HG03045 (cell line): ENCODE data around the gene CNTFR.

ENCODE experiments used
- ATAC-seq: cut with Tn5 transposase; IDR thresholded peaks from one replicate; pipeline ENCODE4 v1.9.1; 2021; ENCODE audit warnings: mild to moderate bottlenecking, moderate library complexity; ENCODE audit not compliant: unreplicated experiment

CNTFR gene

GRCh38 chr9:34620061-34620994 is 30.8 kb upstream of the CNTFR start, which contains the start of gene DCTN3:
TSS of gene DCTN3 (minus strand) at chr9:34620495. CDS start at chr9:34620464, 31 bp downstream.
- peak; percentile 98 for ATAC-seq

- ATAC-seq: no peak
Observed at GRCh38 chr9:34615132-34615531, 25.6 kb upstream of the CNTFR start.

- ATAC-seq: peak; percentile 40
Observed at GRCh38 chr9:34612788-34613390, 23.4 kb upstream of the CNTFR start.

- peak; percentile 87 for ATAC-seq
Observed at GRCh38 chr9:34611811-34612787, 22.6 kb upstream of the CNTFR start, which contains the start of gene RPP25L. TSS of gene RPP25L (minus strand) at chr9:34612097. CDS start at chr9:34611296, 801 bp downstream.

DNA sequence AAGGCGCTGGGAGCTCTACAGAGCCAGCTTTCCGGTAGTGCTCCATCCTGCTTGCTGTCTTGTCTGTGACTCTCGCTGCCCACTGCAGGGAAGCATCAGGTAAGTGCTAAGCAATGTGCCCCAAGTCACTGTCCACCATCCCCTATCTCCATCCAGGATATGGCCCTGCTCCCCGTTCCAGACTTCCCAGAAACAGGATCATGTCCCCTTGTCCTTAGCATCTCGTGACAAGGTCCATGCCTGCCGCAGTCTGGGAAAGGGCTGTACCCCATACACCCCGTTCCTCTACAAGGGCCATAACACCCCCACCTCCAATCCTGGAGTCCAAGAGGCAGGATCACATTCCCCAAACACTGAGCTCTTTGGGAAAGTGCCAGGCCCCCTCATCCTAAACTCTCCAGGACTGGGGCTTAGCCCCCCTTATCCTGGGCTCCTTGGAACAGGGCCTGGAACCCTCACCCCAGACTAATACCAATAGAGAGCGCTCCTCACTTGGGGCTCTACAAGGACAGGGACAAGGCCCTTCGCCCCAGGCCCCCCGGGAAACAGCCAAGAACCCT is 21.8 kb upstream of the CNTFR start:
- no peak for ATAC-seq

DNA sequence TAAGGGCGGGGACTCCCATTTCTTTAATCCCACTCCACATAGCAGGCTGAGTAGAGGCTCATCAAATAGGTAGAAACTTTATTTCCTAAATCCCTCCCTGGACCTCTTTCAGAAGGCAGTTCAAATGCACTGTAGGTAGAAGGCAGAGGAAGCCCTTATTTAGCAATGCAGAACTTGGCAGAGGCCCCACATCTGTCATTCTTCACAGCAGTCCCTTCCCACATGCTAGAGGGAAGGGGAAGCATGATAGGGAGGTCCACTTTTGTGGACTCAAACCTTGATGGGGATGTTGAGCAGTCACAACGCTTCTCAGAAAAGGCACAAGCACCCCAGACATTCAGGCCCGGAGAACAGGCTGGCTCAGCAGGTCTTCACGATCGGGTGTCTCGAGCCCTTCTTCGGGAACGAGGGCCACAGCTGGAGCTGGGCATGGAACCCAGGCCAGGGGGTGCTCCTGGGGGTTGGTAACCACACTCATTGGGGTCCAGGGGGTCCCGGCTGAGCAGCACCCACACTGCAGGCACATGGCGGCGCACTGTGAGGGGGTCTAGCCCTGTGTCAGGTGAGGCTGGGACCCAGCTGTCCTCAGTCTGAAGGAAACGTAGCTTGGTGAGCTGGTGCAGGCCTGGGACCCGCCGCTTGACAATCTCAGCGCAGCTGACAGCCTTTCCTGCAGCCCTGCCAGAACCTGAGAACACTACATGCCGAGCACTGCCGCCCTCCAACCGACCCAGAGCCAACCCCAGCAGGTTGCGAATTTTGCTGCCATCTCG is 21.1 kb upstream of the CNTFR start:
- no peak for ATAC-seq

- ATAC-seq: no peak
Observed at GRCh38 chr9:34607331-34607730, 17.8 kb upstream of the CNTFR start.

DNA sequence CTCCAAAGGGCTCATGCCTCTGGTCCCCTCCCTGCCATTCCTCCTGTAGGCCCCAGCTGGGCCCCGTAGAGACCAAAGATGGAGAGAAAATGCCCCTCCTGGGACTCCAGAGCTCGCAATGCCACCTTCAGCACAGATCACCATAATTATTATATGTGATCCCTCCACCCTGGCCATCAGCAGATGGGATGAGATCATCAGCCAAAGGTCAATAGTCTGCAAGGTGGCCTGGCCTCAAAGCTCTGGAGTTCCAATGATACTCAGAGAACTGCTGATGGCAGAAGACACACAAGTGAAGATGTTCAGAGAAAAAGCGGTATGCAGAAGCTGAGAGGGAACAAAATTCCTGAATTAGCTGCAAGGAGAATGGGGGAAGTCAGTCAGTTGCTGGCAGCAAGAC is 17.4 kb upstream of the CNTFR start:
- no peak for ATAC-seq

- no peak for ATAC-seq
Observed at GRCh38 chr9:34606190-34606589, 16.7 kb upstream of the CNTFR start.

- ATAC-seq: peak; percentile 64
Observed at GRCh38 chr9:34603610-34604231, 14.2 kb upstream of the CNTFR start.

GRCh38 chr9:34601937-34602573 is 12.5 kb upstream of the CNTFR start:
- ATAC-seq: no peak

DNA sequence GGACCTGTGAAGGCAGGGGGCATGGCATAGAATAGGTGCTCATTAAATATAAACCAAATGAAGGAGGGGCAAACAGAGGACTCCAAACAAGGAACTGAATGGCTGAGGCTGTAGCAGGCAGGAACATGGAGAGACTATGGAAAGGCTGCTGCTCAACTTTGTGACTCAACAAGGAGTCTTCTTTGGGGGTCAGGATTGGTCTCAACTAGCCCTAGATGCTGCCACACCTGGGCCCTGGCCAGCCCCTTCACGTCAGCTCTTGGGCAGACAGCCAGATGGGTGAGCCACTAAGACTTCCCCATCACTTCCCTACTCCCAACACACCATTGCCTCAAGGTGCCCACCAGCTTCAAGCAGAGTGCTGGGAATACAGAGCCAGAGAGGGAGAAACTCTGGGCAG is 11.4 kb upstream of the CNTFR start:
- no peak for ATAC-seq

DNA sequence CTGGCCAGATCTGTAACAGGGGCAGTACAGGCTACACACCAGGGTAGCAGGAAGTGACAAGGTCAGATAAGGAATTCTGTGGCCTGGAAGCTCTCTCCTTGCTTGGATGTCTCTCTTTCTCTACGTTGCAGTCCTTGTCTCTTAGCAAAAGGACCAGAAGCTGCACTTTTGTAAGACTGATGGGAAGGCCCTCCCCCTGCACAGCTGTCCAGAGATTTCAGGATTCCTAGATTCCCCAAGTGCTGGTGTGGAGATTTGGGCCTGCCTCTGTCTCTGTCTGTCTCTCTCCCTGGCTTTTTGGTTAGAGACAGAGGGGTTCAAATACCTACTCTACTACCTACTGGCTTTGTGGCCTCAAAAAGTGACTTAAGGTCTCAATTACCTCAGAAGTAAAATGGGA is 10.0 kb upstream of the CNTFR start:
- no peak for ATAC-seq

DNA sequence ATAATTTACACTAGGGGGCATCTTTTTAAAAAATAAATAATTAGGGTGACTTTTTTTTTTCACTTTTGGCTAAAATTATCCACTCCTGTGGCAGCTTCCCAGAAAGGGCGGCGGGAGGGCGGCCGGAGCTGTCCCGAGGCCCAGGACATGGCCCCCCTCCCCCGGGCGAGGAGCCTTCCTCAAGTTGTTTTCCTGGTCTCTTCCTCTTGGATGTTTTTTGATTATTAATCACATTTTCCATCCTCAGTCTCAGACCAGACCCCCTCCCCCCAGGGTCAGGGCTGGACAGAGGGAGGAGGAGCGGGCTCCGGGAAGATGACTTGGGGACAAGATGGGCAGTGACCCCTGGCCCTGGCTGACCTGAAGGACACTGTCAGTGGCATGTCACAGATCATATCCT is 4.7 kb upstream of the CNTFR start:
- no peak for ATAC-seq

GRCh38 chr9:34592895-34593601 is 3.5 kb upstream of the CNTFR start:
- ATAC-seq: no peak

DNA sequence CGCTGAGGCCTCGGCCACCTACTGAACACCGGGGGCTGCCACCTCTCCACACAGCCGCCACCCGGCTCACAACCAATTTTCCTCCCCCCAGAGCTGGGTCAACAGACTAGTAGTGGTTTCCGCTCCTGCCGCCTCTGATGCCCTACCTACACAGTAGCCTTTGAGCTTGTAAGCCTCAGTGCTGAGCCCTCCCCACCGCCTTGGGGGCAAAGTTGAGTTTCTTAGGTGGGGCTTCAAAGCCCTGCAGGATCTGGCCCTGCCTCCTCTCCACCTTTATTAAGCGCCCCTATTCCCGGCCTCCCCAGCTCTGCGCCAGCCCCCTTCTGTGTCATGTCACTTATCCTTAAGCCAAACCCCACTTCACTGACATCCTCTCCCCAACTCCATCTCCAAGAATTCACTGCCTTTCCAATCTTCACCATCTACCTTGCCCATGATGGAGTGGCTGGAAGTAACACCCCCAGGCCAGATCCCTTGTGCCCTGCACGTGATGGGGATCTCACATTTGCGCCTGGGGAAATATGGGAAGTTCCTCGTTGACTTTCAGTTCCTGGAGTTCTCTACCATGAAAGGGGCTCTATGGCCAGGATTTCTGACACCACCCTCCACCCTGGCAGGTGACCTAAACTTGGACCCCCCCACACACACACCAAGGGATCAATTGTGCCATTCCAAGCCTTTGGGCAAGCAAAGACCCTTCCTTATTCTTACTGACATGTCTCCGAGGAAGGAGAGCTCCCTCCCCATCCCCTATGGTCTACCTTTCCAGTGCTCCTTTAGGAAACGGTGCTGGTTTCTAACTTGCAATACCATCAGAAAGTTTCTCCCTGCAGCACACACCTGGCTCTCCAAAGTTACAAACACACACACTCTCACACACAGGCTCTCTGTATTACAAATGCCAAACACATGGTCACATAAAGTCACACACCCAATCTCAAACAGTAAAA is 2.7 kb upstream of the CNTFR start:
- ATAC-seq: no peak

DNA sequence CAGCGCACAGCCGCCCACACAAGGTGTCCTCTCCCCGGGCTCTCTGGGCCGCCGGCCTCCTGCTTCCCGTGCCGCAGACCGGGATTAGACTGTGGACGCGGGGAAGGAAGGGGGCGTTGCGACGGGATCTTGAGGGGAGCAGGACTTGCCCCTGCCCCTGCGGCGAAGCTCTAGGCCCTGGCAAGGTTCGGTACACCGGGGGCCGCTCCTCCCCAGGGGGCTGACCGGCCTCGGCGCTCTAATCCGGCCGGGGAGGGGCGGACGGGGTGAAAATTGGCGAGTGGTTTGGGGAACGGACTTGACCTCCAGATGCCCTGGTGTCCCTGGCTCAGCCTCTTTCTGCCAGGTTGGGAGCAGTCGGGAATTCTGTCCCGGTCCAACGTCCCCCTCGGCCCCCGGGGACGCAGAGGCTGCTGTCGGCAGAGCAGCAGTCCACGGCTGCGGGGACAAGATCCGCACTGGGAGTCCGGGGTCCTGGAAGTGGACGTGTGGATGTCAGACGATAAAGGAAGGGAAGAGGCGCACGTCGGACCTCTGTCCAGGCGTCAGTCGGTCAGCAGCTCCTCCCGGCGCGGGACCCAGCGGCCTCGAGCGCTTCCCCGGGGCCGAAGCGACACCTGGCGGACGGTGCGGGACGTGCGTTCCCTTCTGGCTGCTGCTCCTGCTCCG is 1.9 kb upstream of the CNTFR start:
- peak; percentile 61 for ATAC-seq
